Suprapubic skin (tissue), 3 donors: ENCODE data around the gene DOCK6.
"Not testable (repeated sequence)": the region's sequence is repeated elsewhere in the genome, so short reads cannot be mapped to it uniquely, and the experiment has no call there.

Experiments used
- EP300 ChIP-seq: sonication (generic); formaldehyde crosslinking; IDR thresholded peaks from one replicate; pipeline ENCODE4 v1.6.1; 2017; ENCODE audit warnings: antibody characterized with exemption
- POLR2A ChIP-seq, 2 donors: fragments of 450-650 bp; IDR thresholded peaks; one replicate each; pipeline ENCODE4 v1.6.1; 2017; ENCODE audit warnings: antibody characterized with exemption in 2 of 2, mild to moderate bottlenecking in 2 of 2, moderate library complexity in 2 of 2
- TF ChIP-seq, protein P1 (sequence below), 2 donors: fragments of 200-600 bp in 1 of 2; fragments of 450-650 bp in 1 of 2; sonication (generic) in 1 of 2; IDR thresholded peaks; one replicate each; pipeline ENCODE4 v1.5.1; 2016 to 2019; ENCODE audit warnings: antibody characterized with exemption in 2 of 2, mild to moderate bottlenecking in 1 of 2, moderate library complexity in 1 of 2

DNA sequence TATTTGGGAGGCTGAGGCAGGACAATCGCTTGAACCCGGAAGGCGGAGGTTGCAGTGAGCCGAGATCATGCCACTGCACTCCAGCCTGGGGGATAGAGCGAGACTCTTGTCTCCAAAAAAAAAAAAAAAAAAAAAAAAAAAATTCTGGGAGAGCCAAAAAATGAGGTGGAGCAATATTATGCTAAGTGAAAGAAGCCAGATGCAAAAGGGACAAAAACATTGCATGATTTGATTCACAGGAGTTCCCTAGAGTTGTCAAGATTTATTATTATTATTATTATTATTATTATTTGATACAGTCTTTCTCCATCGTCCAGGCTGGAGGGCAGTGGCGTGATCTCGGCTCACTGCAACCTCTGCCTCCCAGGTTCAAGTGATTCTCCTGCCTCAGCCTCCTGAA, 81.3 kb downstream of the DOCK6 start:
- TF ChIP-seq POLR2A (IDR thresholded peaks at IDR 0.05); EP300: not testable (repeated sequence)
- TF ChIP-seq, protein P1, sequence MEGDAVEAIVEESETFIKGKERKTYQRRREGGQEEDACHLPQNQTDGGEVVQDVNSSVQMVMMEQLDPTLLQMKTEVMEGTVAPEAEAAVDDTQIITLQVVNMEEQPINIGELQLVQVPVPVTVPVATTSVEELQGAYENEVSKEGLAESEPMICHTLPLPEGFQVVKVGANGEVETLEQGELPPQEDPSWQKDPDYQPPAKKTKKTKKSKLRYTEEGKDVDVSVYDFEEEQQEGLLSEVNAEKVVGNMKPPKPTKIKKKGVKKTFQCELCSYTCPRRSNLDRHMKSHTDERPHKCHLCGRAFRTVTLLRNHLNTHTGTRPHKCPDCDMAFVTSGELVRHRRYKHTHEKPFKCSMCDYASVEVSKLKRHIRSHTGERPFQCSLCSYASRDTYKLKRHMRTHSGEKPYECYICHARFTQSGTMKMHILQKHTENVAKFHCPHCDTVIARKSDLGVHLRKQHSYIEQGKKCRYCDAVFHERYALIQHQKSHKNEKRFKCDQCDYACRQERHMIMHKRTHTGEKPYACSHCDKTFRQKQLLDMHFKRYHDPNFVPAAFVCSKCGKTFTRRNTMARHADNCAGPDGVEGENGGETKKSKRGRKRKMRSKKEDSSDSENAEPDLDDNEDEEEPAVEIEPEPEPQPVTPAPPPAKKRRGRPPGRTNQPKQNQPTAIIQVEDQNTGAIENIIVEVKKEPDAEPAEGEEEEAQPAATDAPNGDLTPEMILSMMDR (IDR thresholded peaks at IDR 0.05) = not testable (repeated sequence)
